Adrenal gland (tissue), 5 donors: ENCODE results near the gene AGAP1.
"Not testable (repeated sequence)": the region's sequence is repeated elsewhere in the genome, so short reads cannot be mapped to it uniquely, and the experiment has no call there.

Source experiments
- CTCF ChIP-seq, 6 experiments: fragments of 450-650 bp in 4 of 6; fragments of 200-600 bp in 2 of 6; sonication (generic) in 1 of 6; IDR thresholded peaks; 1 replicate in 5 of 6; 2 replicates in 1 of 6; pipeline versions ENCODE4 v1.5.1 to v1.8.0; 2016 to 2021; ENCODE audit warnings: antibody characterized with exemption in 6 of 6, mild to moderate bottlenecking in 2 of 6, moderate library complexity in 1 of 6
- POLR2A ChIP-seq, 2 donors: fragments of 450-650 bp; IDR thresholded peaks; one replicate each; pipeline ENCODE4 v1.6.1; 2017; ENCODE audit warnings: antibody characterized with exemption in 2 of 2, mild to moderate bottlenecking in 2 of 2, moderate library complexity in 1 of 2
- donor health status: DM: no; HTN: no; CAD: no.

GRCh38 chr2:235947055-235947454 lies 453.2 kb downstream of the AGAP1 start:
- TF ChIP-seq POLR2A, CTCF (IDR thresholded peaks at IDR 0.05): not testable (repeated sequence)
